Keratinocyte (primary cell): Measurements from ENCODE around the gene TLR9. TPM values are rescaled to one million over a fixed set of nuclear protein-coding genes. Genes with fewer than 3 reads are reported as not detected.

Experiments used
- DNase-seq: peaks from one replicate; pipeline ENCODE4 v3.0.0-alpha.2; 2011; ENCODE audit warnings: low read depth, missing footprints, low spot score
- FAIRE-seq: peaks from 2 replicates; lab custom pipeline; 2011; peaks lifted over from hg19 to GRCh38; lab: Jason Lieb, UNC
- H2AFZ ChIP-seq: 2 replicates; pipeline ENCODE4 v1.6.0; 2012; ENCODE audit warnings: low read length, control low read depth, inconsistent platforms; ENCODE audit not compliant: control insufficient read depth
- H3K27ac ChIP-seq: 2 replicates; pipeline ENCODE4 v1.5.1; 2011; ENCODE audit warnings: low read length; ENCODE audit not compliant: control insufficient read depth, insufficient read depth
- H3K27me3 ChIP-seq: 3 replicates; pipeline ENCODE4 v1.6.0; 2011; ENCODE audit warnings: low read length; ENCODE audit not compliant: control insufficient read depth, insufficient read depth; ENCODE audit errors: extremely low read depth
- H3K36me3 ChIP-seq, 2 experiments: 2 replicates in 1 of 2; 3 replicates in 1 of 2; pipeline ENCODE4 v1.5.1; 2011; ENCODE audit warnings: low read length in 2 of 2, mild to moderate bottlenecking in 1 of 2; ENCODE audit not compliant: control insufficient read depth in 2 of 2, insufficient read depth in 2 of 2; ENCODE audit errors: extremely low read depth in 1 of 2
- H3K4me1 ChIP-seq: 3 replicates; pipeline ENCODE4 v1.5.1; 2011; ENCODE audit warnings: low read length; ENCODE audit not compliant: control insufficient read depth, insufficient read depth; ENCODE audit errors: extremely low read depth
- H3K4me2 ChIP-seq: 3 replicates; pipeline ENCODE4 v1.6.0; 2011; ENCODE audit warnings: low read depth, low read length; ENCODE audit not compliant: control insufficient read depth, insufficient read depth; ENCODE audit errors: extremely low read depth
- H3K4me3 ChIP-seq, 3 experiments: fragments of 200-600 bp in 1 of 3; sonication (generic) in 1 of 3; 2 replicates in 2 of 3; 3 replicates in 1 of 3; pipeline ENCODE4 v1.5.1; 2011 to 2016; ENCODE audit warnings: low read length in 3 of 3, mild to moderate bottlenecking in 3 of 3, control low read depth in 2 of 3, inconsistent platforms in 1 of 3, low read depth in 1 of 3, mixed read lengths in 1 of 3, mixed run types in 1 of 3, moderate library complexity in 1 of 3; ENCODE audit not compliant: control insufficient read depth in 2 of 3, insufficient read depth in 2 of 3; ENCODE audit errors: extremely low read depth in 1 of 3
- H3K79me2 ChIP-seq: 2 replicates; pipeline ENCODE4 v1.6.0; 2012; ENCODE audit warnings: low read length; ENCODE audit not compliant: control insufficient read depth, insufficient read depth
- H3K9ac ChIP-seq: 3 replicates; pipeline ENCODE4 v1.6.0; 2011; ENCODE audit warnings: low read length; ENCODE audit not compliant: control insufficient read depth, insufficient read depth; ENCODE audit errors: extremely low read depth
- H3K9me1 ChIP-seq: 3 replicates; pipeline ENCODE4 v1.6.0; 2011; ENCODE audit warnings: low read length; ENCODE audit not compliant: control insufficient read depth, insufficient read depth; ENCODE audit errors: extremely low read depth
- H3K9me3 ChIP-seq: 2 replicates; pipeline ENCODE4 v1.5.1; 2012; ENCODE audit warnings: low read depth, low read length; ENCODE audit not compliant: control insufficient read depth
- H4K20me1 ChIP-seq: 3 replicates; pipeline ENCODE4 v1.6.0; 2011; ENCODE audit warnings: low read length; ENCODE audit not compliant: control insufficient read depth, insufficient read depth; ENCODE audit errors: extremely low read depth
- EZH2 ChIP-seq: IDR thresholded peaks from one replicate; pipeline ENCODE4 v1.6.1; 2012; ENCODE audit warnings: inconsistent platforms, mild to moderate bottlenecking, low read length, moderate library complexity
- dilution Hi-C: fragments of 300-500 bp; cut with MboI; formaldehyde crosslinking; loops from one replicate; pipeline ENCODE4 v1.7.0; 2020; ENCODE audit warnings: low sequenced_read_pairs; ENCODE audit not compliant: extremely low pct_ligation_motif_present
- polyA plus RNA-seq, 5 experiments: library from polyadenylated mRNA; depleted of rRNA in 3 of 5; stranded (reverse) in 3 of 5; stranded (forward) in 1 of 5; unstranded in 1 of 5; fragments of >200 nt; gene quantifications; 1 replicate in 1 of 5; 2 replicates in 3 of 5; 3 replicates in 1 of 5; pipeline versions ENCODE4 v1.2.1 to v1.2.3, GENCODE V29; 2011 to 2012; ENCODE audit warnings: missing spikeins in 2 of 5, low read depth in 1 of 5, low replicate concordance in 1 of 5
- TF ChIP-seq, protein P1 (sequence below), 3 experiments: IDR thresholded peaks in 1 of 3; conservative IDR thresholded peaks in 1 of 3; optimal IDR thresholded peaks in 1 of 3; 2 replicates in 2 of 3; 3 replicates in 1 of 3; pipeline versions ENCODE3 to v1.5.1; 2011; ENCODE audit warnings: low read length in 3 of 3, mild to moderate bottlenecking in 3 of 3, moderate library complexity in 2 of 3, control low read depth in 1 of 3, inconsistent platforms in 1 of 3; ENCODE audit not compliant: insufficient read depth in 2 of 3; ENCODE audit errors: extremely low read depth in 1 of 3

Gene TLR9
- polyA plus RNA-seq, 1 donor (not counting 4 experiments of a cell fraction or from before 2014, with no cell fraction given), result not detected

DNA sequence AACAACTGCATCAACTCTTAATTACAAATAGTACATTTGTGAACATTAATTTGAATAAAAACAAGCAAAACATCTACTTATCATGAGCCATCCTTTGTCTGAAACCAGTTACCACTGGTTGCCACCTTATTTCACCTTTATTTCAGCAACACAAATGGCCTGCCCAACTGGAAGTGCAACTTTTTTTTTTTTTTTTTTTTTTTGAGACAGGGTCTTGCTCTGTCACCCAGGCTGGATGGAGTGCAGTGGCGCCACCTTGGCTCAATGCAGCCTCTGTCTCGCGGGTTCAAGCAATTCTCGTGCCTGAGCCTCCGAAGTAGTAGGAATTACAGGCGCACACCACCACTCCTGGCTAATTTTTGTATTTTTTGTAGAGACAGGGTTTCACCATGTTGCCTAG lies 39.9 kb upstream of the TLR9 start:
- Histone ChIP-seq H3K27me3 (no peaks in the 10 kb centered on the region), H3K79me2 (peaks cover 74% of the 10 kb centered on the region), H3K36me3 (peaks cover 22 to 46% of the 10 kb centered on the region in 2 experiments), H3K9me3 (no peaks in the 10 kb centered on the region), H3K4me1 (peaks cover 7% of the 10 kb centered on the region), H4K20me1 (peaks cover 5% of the 10 kb centered on the region), H3K27ac (no peak overlapping the region), H3K4me2 (no peak overlapping the region), H2AFZ (no peak overlapping the region), H3K9ac (no peak overlapping the region), H3K4me3 (no peak overlapping the region), H3K9me1 (no peaks in the 10 kb centered on the region)
- dilution Hi-C loops, result no loop called here
- no peak for FAIRE-seq
- DNase-seq, result no peak
- TF ChIP-seq, protein P1, sequence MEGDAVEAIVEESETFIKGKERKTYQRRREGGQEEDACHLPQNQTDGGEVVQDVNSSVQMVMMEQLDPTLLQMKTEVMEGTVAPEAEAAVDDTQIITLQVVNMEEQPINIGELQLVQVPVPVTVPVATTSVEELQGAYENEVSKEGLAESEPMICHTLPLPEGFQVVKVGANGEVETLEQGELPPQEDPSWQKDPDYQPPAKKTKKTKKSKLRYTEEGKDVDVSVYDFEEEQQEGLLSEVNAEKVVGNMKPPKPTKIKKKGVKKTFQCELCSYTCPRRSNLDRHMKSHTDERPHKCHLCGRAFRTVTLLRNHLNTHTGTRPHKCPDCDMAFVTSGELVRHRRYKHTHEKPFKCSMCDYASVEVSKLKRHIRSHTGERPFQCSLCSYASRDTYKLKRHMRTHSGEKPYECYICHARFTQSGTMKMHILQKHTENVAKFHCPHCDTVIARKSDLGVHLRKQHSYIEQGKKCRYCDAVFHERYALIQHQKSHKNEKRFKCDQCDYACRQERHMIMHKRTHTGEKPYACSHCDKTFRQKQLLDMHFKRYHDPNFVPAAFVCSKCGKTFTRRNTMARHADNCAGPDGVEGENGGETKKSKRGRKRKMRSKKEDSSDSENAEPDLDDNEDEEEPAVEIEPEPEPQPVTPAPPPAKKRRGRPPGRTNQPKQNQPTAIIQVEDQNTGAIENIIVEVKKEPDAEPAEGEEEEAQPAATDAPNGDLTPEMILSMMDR (optimal IDR thresholded peaks at IDR 0.05 in 1 of 3, IDR thresholded peaks at IDR 0.05 in 1 of 3, conservative IDR thresholded peaks at IDR 0.05 in 1 of 3; ENCODE audit: extremely low read depth in 1 of 3, insufficient read depth in 2 of 3, low read length in 3 of 3), result no peak
- no peak for TF ChIP-seq EZH2

DNA sequence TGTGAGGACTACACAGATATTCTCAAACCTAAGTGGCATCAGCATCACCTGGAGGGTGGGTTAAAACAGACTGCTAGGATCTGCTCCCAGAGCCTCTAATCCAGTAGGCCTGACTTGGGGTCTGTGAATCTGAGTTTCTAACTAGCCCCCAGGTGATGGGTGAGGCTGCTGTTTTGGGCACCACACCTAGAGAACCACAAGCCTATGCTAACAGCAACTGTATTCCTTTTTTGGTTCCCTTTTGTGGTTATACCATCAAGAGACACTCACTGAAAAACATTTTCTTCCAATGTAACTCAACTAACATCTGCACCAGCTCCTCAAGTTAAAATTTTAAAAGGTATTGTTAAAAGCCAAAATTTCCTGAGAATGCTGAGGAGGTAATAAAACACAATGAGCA lies 37.0 kb upstream of the TLR9 start:
- Histone ChIP-seq H3K27ac (no peak overlapping the region), H3K9me3 (no peaks in the 10 kb centered on the region), H3K4me1 (no peaks in the 10 kb centered on the region), H3K4me3 (no peak overlapping the region), H2AFZ (no peak overlapping the region), H4K20me1 (peaks cover 7% of the 10 kb centered on the region), H3K9ac (no peak overlapping the region), H3K9me1 (no peaks in the 10 kb centered on the region), H3K27me3 (no peaks in the 10 kb centered on the region), H3K36me3 (peaks cover 28 to 58% of the 10 kb centered on the region in 2 experiments), H3K79me2 (peaks cover 56% of the 10 kb centered on the region), H3K4me2 (no peak overlapping the region)
- DNase-seq, result no peak
- FAIRE-seq, result no peak
- no peak for TF ChIP-seq EZH2
- TF ChIP-seq, protein P1 (optimal IDR thresholded peaks at IDR 0.05 in 1 of 3, IDR thresholded peaks at IDR 0.05 in 1 of 3, conservative IDR thresholded peaks at IDR 0.05 in 1 of 3; ENCODE audit: extremely low read depth in 1 of 3, insufficient read depth in 2 of 3, low read length in 3 of 3), result no peak
- dilution Hi-C loops, result no loop called here
